HL-60 (cell line): ENCODE results near the gene ZDHHC7.
"Not testable (repeated sequence)": the region's sequence is repeated elsewhere in the genome, so short reads cannot be mapped to it uniquely, and the experiment has no call there.

Source experiments
- DNase-seq, 2 experiments: peaks; one replicate each; pipeline ENCODE4 v3.0.0-alpha.2; 2010 to 2020; ENCODE audit warnings: low read depth in 1 of 2, low spot score in 1 of 2
- H3K27ac ChIP-seq: fragments of 250-450 bp; sonication (Bioruptor Pico); replicated peaks from 2 replicates; pipeline ENCODE4 v1.5.1; 2020; ENCODE audit warnings: mild to moderate bottlenecking, moderate library complexity
- H3K27me3 ChIP-seq: fragments of 250-450 bp; sonication (Bioruptor Pico); 2 replicates; pipeline ENCODE4 v1.5.1; 2021; ENCODE audit warnings: mild to moderate bottlenecking, moderate library complexity; ENCODE audit not compliant: insufficient read depth, poor library complexity, severe bottlenecking
- H3K4me3 ChIP-seq: replicated peaks from 2 replicates; pipeline ENCODE4 v1.5.1; 2011; ENCODE audit warnings: mild to moderate bottlenecking, control low read depth, low read length; ENCODE audit not compliant: insufficient read depth
- CTCF ChIP-seq: IDR thresholded peaks from one replicate; pipeline ENCODE4 v1.5.1; 2011; ENCODE audit warnings: low read length, control low read depth, inconsistent platforms; ENCODE audit not compliant: insufficient read depth
- GABPA ChIP-seq: IDR thresholded peaks from 2 replicates; pipeline ENCODE4 v1.6.1; 2012; ENCODE audit warnings: low read depth
- POLR2AphosphoS5 ChIP-seq: IDR thresholded peaks from 2 replicates; pipeline ENCODE4 v1.6.1; 2012; ENCODE audit warnings: low read depth
- REST ChIP-seq: IDR thresholded peaks from 2 replicates; pipeline ENCODE4 v1.6.1; 2012; ENCODE audit warnings: low read depth; ENCODE audit not compliant: insufficient replicate concordance
- SPI1 ChIP-seq: IDR thresholded peaks from 2 replicates; pipeline ENCODE4 v1.6.1; 2012; ENCODE audit warnings: low read depth, mild to moderate bottlenecking, borderline replicate concordance

ZDHHC7 gene

GRCh38 chr16:85036236-85037049 lies 25.1 kb upstream of the ZDHHC7 start:
- peaks cover 8% of the 10 kb centered on the region for H3K27me3 ChIP-seq
- TF ChIP-seq REST (peak; percentile 57), CTCF (no peak)
- DNase-seq: no peak
- no peak overlapping the region for H3K4me3 ChIP-seq
- no peak overlapping the region for H3K27ac ChIP-seq

GRCh38 chr16:85034591-85035433 lies 23.5 kb upstream of the ZDHHC7 start:
- DNase-seq: no peak
- TF ChIP-seq SPI1: no peak
- TF ChIP-seq REST: no peak
- TF ChIP-seq CTCF: no peak
- no peak for TF ChIP-seq POLR2AphosphoS5
- no peak for TF ChIP-seq GABPA
- peaks cover 4% of the 10 kb centered on the region for H3K27me3 ChIP-seq
- H3K4me3 ChIP-seq: no peak overlapping the region
- no peak overlapping the region for H3K27ac ChIP-seq

GRCh38 chr16:85033171-85033570 lies 21.8 kb upstream of the ZDHHC7 start:
- no peak for TF ChIP-seq CTCF
- TF ChIP-seq POLR2AphosphoS5: no peak
- TF ChIP-seq SPI1: no peak
- no peak for TF ChIP-seq REST
- no peak for TF ChIP-seq GABPA
- Histone ChIP-seq H3K4me3 (no peak overlapping the region), H3K27me3 (peaks cover 8% of the 10 kb centered on the region), H3K27ac (no peak overlapping the region)
- no peak for DNase-seq

- not testable (repeated sequence) for H3K27ac ChIP-seq, DNase-seq, H3K4me3 ChIP-seq
- H3K27me3 ChIP-seq: peaks cover 10% of the 10 kb centered on the region
Measured at GRCh38 chr16:85032187-85032586, 20.9 kb upstream of the ZDHHC7 start.
